Fibroblast of villous mesenchyme (primary cell): ENCODE results near the gene EPC2. TPM values are rescaled to one million over a fixed set of nuclear protein-coding genes. Genes with fewer than 3 reads are reported as not detected.
A peak's percentile ranks its signal among the peaks of the same experiment; 100 is the strongest.

ENCODE experiments used
- DNase-seq: peaks from one replicate; pipeline ENCODE4 v3.0.0-alpha.2; 2010; ENCODE audit warnings: low read depth
- H3K4me3 ChIP-seq: 2 replicates; pipeline ENCODE4 v1.5.1; 2011; ENCODE audit warnings: low read depth, mild to moderate bottlenecking, low read length
- CTCF ChIP-seq: IDR thresholded peaks from 2 replicates; pipeline ENCODE4 v1.5.1; 2012; ENCODE audit warnings: low read depth, mild to moderate bottlenecking, low read length; ENCODE audit not compliant: insufficient read depth
- small RNA-seq: library from RNA; depleted of rRNA; stranded (forward); fragments of <200 nt; gene quantifications from one replicate; pipeline ENCODE3, GENCODE V24; 2012
- total RNA-seq: library from RNA; depleted of rRNA; stranded (reverse); fragments of >200 nt; gene quantifications from 2 replicates; pipeline ENCODE4 v1.2.3, GENCODE V29; 2012

EPC2 gene
- total RNA-seq, 1 donor: 23.3 TPM

GRCh38 chr2:148824190-148824589 is 179.6 kb downstream of the EPC2 start:
- H3K4me3 ChIP-seq: no peak overlapping the region
- no peak for DNase-seq
- TF ChIP-seq CTCF: no peak

GRCh38 chr2:148826791-148827190 is 182.2 kb downstream of the EPC2 start:
- H3K4me3 ChIP-seq: no peak overlapping the region
- TF ChIP-seq CTCF: no peak
- no peak for DNase-seq

GRCh38 chr2:148828941-148829340 is 184.4 kb downstream of the EPC2 start:
- no peak overlapping the region for H3K4me3 ChIP-seq
- TF ChIP-seq CTCF: no peak
- no peak for DNase-seq

GRCh38 chr2:148829618-148830017 is 185.1 kb downstream of the EPC2 start:
- peak; percentile 29 for TF ChIP-seq CTCF

GRCh38 chr2:148832637-148833036 is 188.1 kb downstream of the EPC2 start:
- DNase-seq: no peak
- H3K4me3 ChIP-seq: no peak overlapping the region
- no peak for TF ChIP-seq CTCF

More at GRCh38 chr2:148829618-148830017, 185.1 kb downstream of the EPC2 start:
- H3K4me3 ChIP-seq: no peak overlapping the region
- no peak for DNase-seq

Small RNAs within 50 kb of the gene (small RNA-seq; reads per million reads assigned to genes)
- gene RNU2-9P: 0.75 reads per million
- gene RPS29P8: not detected

Other genes with a start within 250 kb of the EPC2 start
- under 0.01 TPM in 2 replicates for gene KIF5C, start 230.5 kb downstream of the EPC2 start, total RNA-seq